H1 (cell line): ENCODE measurements around the gene NPM1. TPM values are rescaled to one million over a fixed set of nuclear protein-coding genes. Genes with fewer than 3 reads are reported as not detected.

Experiments used
- CTCF ChIA-PET: fragments of 300-600 bp; sonication (Branson Sonifier 250); formaldehyde crosslinking; loops from one replicate; lab custom pipeline; 2021; ENCODE audit not compliant: partially characterized antibody; lab: Charles Lee
- POLR2A ChIA-PET: fragments of 300-600 bp; sonication (Branson Sonifier 250); formaldehyde crosslinking; loops from one replicate; lab custom pipeline; 2021; ENCODE audit warnings: inconsistent platforms; ENCODE audit not compliant: partially characterized antibody; lab: Charles Lee
- DNase-seq, 2 experiments: peaks; one replicate each; pipeline versions ENCODE4 v3.0.0 to v3.0.0-alpha.2; 2010 to 2022; ENCODE audit warnings: low spot score in 2 of 2, low read depth in 1 of 2, mixed read lengths in 1 of 2
- FAIRE-seq: peaks from 2 replicates; lab custom pipeline; 2011; peaks lifted over from hg19 to GRCh38; lab: Jason Lieb, UNC
- H2AFZ ChIP-seq: 2 replicates; pipeline ENCODE4 v1.8.1; 2012; ENCODE audit warnings: low read length, inconsistent platforms
- H2AK5ac ChIP-seq: 2 replicates; pipeline ENCODE4 v1.6.1; 2013; ENCODE audit warnings: low read depth, low read length
- H2BK120ac ChIP-seq: replicated peaks from 2 replicates; pipeline ENCODE3; 2013; ENCODE audit warnings: low read depth, low read length, inconsistent platforms
- H2BK12ac ChIP-seq: 2 replicates; pipeline ENCODE4 v1.6.1; 2013; ENCODE audit warnings: low read depth, low read length
- H2BK15ac ChIP-seq: 2 replicates; pipeline ENCODE4 v1.6.1; 2013; ENCODE audit warnings: low read length
- H2BK20ac ChIP-seq: 2 replicates; pipeline ENCODE4 v1.6.1; 2013; ENCODE audit warnings: low read length
- H2BK5ac ChIP-seq: 2 replicates; pipeline ENCODE4 v1.6.1; 2013; ENCODE audit warnings: low read depth, low read length
- H3K14ac ChIP-seq: 2 replicates; pipeline ENCODE4 v1.6.1; 2013; ENCODE audit warnings: inconsistent platforms; ENCODE audit not compliant: insufficient read length
- H3K18ac ChIP-seq: 2 replicates; pipeline ENCODE4 v1.6.1; 2013; ENCODE audit warnings: low read length; ENCODE audit errors: extremely low read depth
- H3K23ac ChIP-seq: 2 replicates; pipeline ENCODE4 v1.6.1; 2013; ENCODE audit warnings: inconsistent platforms; ENCODE audit not compliant: insufficient read length
- H3K23me2 ChIP-seq: 2 replicates; pipeline ENCODE4 v1.6.1; 2013; ENCODE audit warnings: low read depth, low read length
- H3K27ac ChIP-seq: 2 replicates; pipeline ENCODE4 v1.6.1; 2011; ENCODE audit warnings: low read depth, low read length, inconsistent platforms
- H3K27me3 ChIP-seq, 4 experiments: replicated peaks in 1 of 4; 1 replicate in 1 of 4; 2 replicates in 3 of 4; pipeline versions ENCODE4 v1.6.1 to v1.8.1; 2011 to 2013; ENCODE audit warnings: low read length in 3 of 4, mild to moderate bottlenecking in 3 of 4, inconsistent platforms in 2 of 4, mixed read lengths in 2 of 4, moderate library complexity in 1 of 4; ENCODE audit not compliant: control insufficient read depth in 3 of 4, insufficient read depth in 3 of 4; ENCODE audit errors: extremely low read depth in 1 of 4
- H3K36me3 ChIP-seq, 4 experiments: 2 replicates each; pipeline versions ENCODE4 v1.6.1 to v1.8.1; 2011 to 2013; ENCODE audit warnings: mild to moderate bottlenecking in 4 of 4, low read length in 3 of 4, moderate library complexity in 2 of 4, control low read depth in 1 of 4, inconsistent platforms in 1 of 4; ENCODE audit not compliant: insufficient read depth in 4 of 4, control insufficient read depth in 2 of 4
- H3K4ac ChIP-seq: replicated peaks from 2 replicates; pipeline ENCODE3; 2013; ENCODE audit warnings: low read length, low read depth, mixed read lengths, inconsistent platforms; ENCODE audit not compliant: insufficient read length
- H3K4me1 ChIP-seq, 4 experiments: replicated peaks in 1 of 4; 1 replicate in 1 of 4; 2 replicates in 3 of 4; pipeline versions ENCODE4 v1.6.1 to v1.8.1; 2011 to 2013; ENCODE audit warnings: low read length in 3 of 4, inconsistent platforms in 2 of 4, mixed read lengths in 1 of 4; ENCODE audit not compliant: insufficient read depth in 4 of 4, control insufficient read depth in 3 of 4
- H3K4me2 ChIP-seq, 2 experiments: 2 replicates each; pipeline versions ENCODE4 v1.6.1 to v1.8.1; 2011 to 2013; ENCODE audit warnings: low read depth in 2 of 2, low read length in 2 of 2, control low read depth in 1 of 2, inconsistent platforms in 1 of 2, mild to moderate bottlenecking in 1 of 2; ENCODE audit not compliant: insufficient read depth in 1 of 2
- H3K4me3 ChIP-seq, 4 experiments: fragments of 200-600, 300-600 bp in 1 of 4; sonication (generic), shearing (Covaris generic), sonication (Bioruptor Twin) in 1 of 4; 2 replicates each; pipeline versions ENCODE4 v1.5.1 to v1.8.1; 2011 to 2016; ENCODE audit warnings: low read length in 4 of 4, low read depth in 3 of 4, control low read depth in 2 of 4, inconsistent platforms in 2 of 4, mild to moderate bottlenecking in 2 of 4, mixed read lengths in 1 of 4, moderate library complexity in 1 of 4; ENCODE audit not compliant: insufficient read depth in 2 of 4; ENCODE audit errors: extremely low read depth in 1 of 4
- H3K56ac ChIP-seq: replicated peaks from 2 replicates; pipeline ENCODE3; 2013; ENCODE audit warnings: low read depth, mild to moderate bottlenecking, mixed read lengths, low read length, inconsistent platforms; ENCODE audit not compliant: insufficient read length
- H3K79me1 ChIP-seq: 2 replicates; pipeline ENCODE4 v1.6.1; 2013; ENCODE audit warnings: low read depth, low read length, control low read depth
- H3K79me2 ChIP-seq, 2 experiments: 2 replicates each; pipeline versions ENCODE4 v1.6.1 to v1.8.1; 2012 to 2013; ENCODE audit warnings: low read length in 2 of 2, mild to moderate bottlenecking in 2 of 2, inconsistent platforms in 1 of 2; ENCODE audit not compliant: insufficient read depth in 2 of 2, control insufficient read depth in 1 of 2
- H3K9ac ChIP-seq, 4 experiments: replicated peaks in 1 of 4; 1 replicate in 1 of 4; 2 replicates in 3 of 4; pipeline versions ENCODE4 v1.6.1 to v1.8.1; 2011 to 2013; ENCODE audit warnings: low read depth in 3 of 4, low read length in 3 of 4, control low read depth in 2 of 4, mild to moderate bottlenecking in 2 of 4, moderate library complexity in 2 of 4, inconsistent platforms in 1 of 4; ENCODE audit errors: extremely low read depth in 1 of 4
- H3K9me3 ChIP-seq, 2 experiments: 2 replicates each; pipeline versions ENCODE4 v1.6.1 to v1.8.1; 2012 to 2013; ENCODE audit warnings: mild to moderate bottlenecking in 2 of 2, moderate library complexity in 2 of 2, control low read depth in 1 of 2, inconsistent platforms in 1 of 2, low read depth in 1 of 2, low read length in 1 of 2, mixed read lengths in 1 of 2; ENCODE audit not compliant: insufficient read depth in 2 of 2
- H4K20me1 ChIP-seq, 2 experiments: replicated peaks in 1 of 2; 2 replicates each; pipeline versions ENCODE3 to v1.8.1; 2011 to 2013; ENCODE audit warnings: inconsistent platforms in 2 of 2, low read length in 2 of 2, mild to moderate bottlenecking in 1 of 2; ENCODE audit not compliant: insufficient read depth in 2 of 2, control insufficient read depth in 1 of 2
- H4K5ac ChIP-seq: 2 replicates; pipeline ENCODE4 v1.6.1; 2013; ENCODE audit warnings: low read length, low read depth, mixed read lengths, inconsistent platforms; ENCODE audit not compliant: insufficient read length
- H4K8ac ChIP-seq: 2 replicates; pipeline ENCODE4 v1.8.0; 2013; ENCODE audit warnings: mild to moderate bottlenecking, moderate library complexity, low read length, inconsistent platforms; ENCODE audit not compliant: insufficient read depth; ENCODE audit errors: extremely low read depth
- H4K91ac ChIP-seq: replicated peaks from 2 replicates; pipeline ENCODE3; 2013; ENCODE audit warnings: low read length, mixed read lengths, inconsistent platforms; ENCODE audit not compliant: insufficient read length
- CREB1 ChIP-seq: IDR thresholded peaks from 2 replicates; pipeline ENCODE4 v1.6.1; 2012; ENCODE audit warnings: inconsistent platforms
- KDM5A ChIP-seq: fragments of 200-600 bp; IDR thresholded peaks from 2 replicates; pipeline ENCODE4 v1.7.1; 2012; ENCODE audit warnings: mild to moderate bottlenecking, low read length, inconsistent platforms, mixed read lengths
- SIN3A ChIP-seq, 2 experiments: IDR thresholded peaks in 1 of 2; conservative IDR thresholded peaks in 1 of 2; 2 replicates each; pipeline ENCODE4 v1.6.1; 2011 to 2012; ENCODE audit warnings: low read length in 2 of 2, improper control_type of control experiment in 1 of 2, low read depth in 1 of 2, mild to moderate bottlenecking in 1 of 2
- WGBS, 2 experiments: shearing (Covaris generic) in 1 of 2; methylation state at CpG; one replicate each; pipeline versions ENCODE4 v1.1.6 to v1.1.7; 2013 to 2015; ENCODE audit warnings: low lambda C conversion rate in 2 of 2, mixed read lengths in 2 of 2, inconsistent platforms in 1 of 2, low coverage in 1 of 2, missing lambda C conversion rate in 1 of 2; ENCODE audit not compliant: insufficient replicate concordance in 2 of 2, insufficient coverage in 1 of 2, insufficient read length in 1 of 2; ENCODE audit errors: extremely low coverage in 1 of 2, missing lambda C conversion rate in 1 of 2; 5-methylcytosine and 5-hydroxymethylcytosine counted together
- polyA plus RNA-seq, 7 experiments: library from polyadenylated mRNA; depleted of rRNA in 3 of 7; stranded (reverse) in 5 of 7; unstranded in 2 of 7; fragments of >200 nt in 5 of 7; fragments of 200-250 nt in 2 of 7; gene quantifications; 1 replicate in 5 of 7; 2 replicates in 1 of 7; 4 replicates in 1 of 7; pipeline versions ENCODE4 v1.2.1 to v1.2.3, GENCODE V29; 2011 to 2013; ENCODE audit warnings: missing spikeins in 2 of 7, mixed read lengths in 2 of 7
- total RNA-seq: library from RNA; stranded (reverse); fragmentation: NEBNext Ultra II Directional; extraction: Animal tissue kit (Norgen Biotek cat#: 25700); gene quantifications from 2 replicates; pipeline ENCODE4 v1.2.1, GENCODE V29; 2021
- TF ChIP-seq, protein P1 (sequence below): IDR thresholded peaks from 2 replicates; pipeline ENCODE4 v1.6.1; 2011; ENCODE audit warnings: low read depth, mild to moderate bottlenecking, low read length; ENCODE audit not compliant: insufficient read depth

The NPM1 gene
- total and polyA plus RNA-seq, 2 of the 8 experiments (the other 6 are each of a cell fraction or from before 2014, with no cell fraction given), result 2,182 to 4,042 TPM

DNA sequence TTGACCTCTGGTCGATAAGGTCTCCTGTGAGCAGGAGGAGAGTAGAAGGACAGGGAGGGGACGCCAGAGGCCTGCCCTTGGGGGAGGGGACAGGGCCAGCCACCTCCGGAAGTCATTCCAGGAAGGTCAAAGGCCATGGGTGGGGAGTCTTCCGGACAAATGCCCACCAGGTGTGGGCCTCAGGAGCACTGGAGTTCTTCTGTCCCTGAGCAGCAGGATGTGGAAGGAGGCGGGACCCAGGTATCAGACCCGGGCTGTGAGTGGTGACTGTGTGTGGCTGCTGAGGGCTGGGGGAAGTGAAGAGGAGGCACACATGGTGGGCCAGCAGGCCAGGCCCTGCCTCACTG, 45.7 kb downstream of the NPM1 start:
- no peak overlapping the region for H3K4me3 ChIP-seq
- no peak overlapping the region for H3K4ac ChIP-seq
- H3K27me3 ChIP-seq, result no peaks in the 10 kb centered on the region
- no peaks in the 10 kb centered on the region for H4K20me1 ChIP-seq
- no peak overlapping the region; the same call in 1 of the 2 replicates for H3K18ac ChIP-seq
- ChIA-PET POLR2A (no interaction called here), CTCF (interaction anchor here (0.9 to 6.3 kb wide), 4 partner anchors 9 to 51 kb away, joined by 3 to 56 read pairs (median 10); partner anchors contain the start of gene FGF18)
- H3K4me1 ChIP-seq, result peaks cover 0 to 19% (median 13%) of the 10 kb centered on the region in 4 experiments; a peak in 4 of 7 replicates
- no peak overlapping the region for H4K8ac ChIP-seq
- WGBS, 2 experiments, result 50% methylated on average over 6 of the region's 6 CpGs; no CpG with 5 or more reads in 1 of the 2 experiments
- no peak overlapping the region for H4K5ac ChIP-seq
- no peak for FAIRE-seq
- DNase-seq, result no peak
- H2BK20ac ChIP-seq, result peak overlapping the region; percentile 80; the same call in 1 of the 2 replicates
- no peaks in the 10 kb centered on the region for H3K79me1 ChIP-seq
- no peak overlapping the region for H2AFZ ChIP-seq
- no peak overlapping the region for H3K4me2 ChIP-seq
- no peak overlapping the region for H2AK5ac ChIP-seq
- H2BK12ac ChIP-seq, result no peak overlapping the region
- no peak overlapping the region for H3K23ac ChIP-seq
- no peak overlapping the region for H3K27ac ChIP-seq
- TF ChIP-seq, protein P1, sequence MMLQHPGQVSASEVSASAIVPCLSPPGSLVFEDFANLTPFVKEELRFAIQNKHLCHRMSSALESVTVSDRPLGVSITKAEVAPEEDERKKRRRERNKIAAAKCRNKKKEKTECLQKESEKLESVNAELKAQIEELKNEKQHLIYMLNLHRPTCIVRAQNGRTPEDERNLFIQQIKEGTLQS, result no peak
- TF ChIP-seq KDM5A (no peak), SIN3A (conservative IDR thresholded peaks at IDR 0.05 in 1 of 2, IDR thresholded peaks at IDR 0.05 in 1 of 2; ENCODE audit: low read depth in 1 of 2, low read length in 2 of 2) (no peak), CREB1 (no peak)
- H3K56ac ChIP-seq, result no peak overlapping the region
- no peaks in the 10 kb centered on the region; the same call in 1 of the 2 replicates for H3K23me2 ChIP-seq
- H3K36me3 ChIP-seq, result no peaks in the 10 kb centered on the region
- no peak overlapping the region for H3K14ac ChIP-seq
- no peak overlapping the region for H2BK120ac ChIP-seq
- no peak overlapping the region; the same call in 1 of the 2 replicates for H2BK15ac ChIP-seq
- H2BK5ac ChIP-seq, result peak overlapping the region; percentile 52; the same call in 1 of the 2 replicates
- H3K9ac ChIP-seq, result no peak overlapping the region
- peak overlapping the region; percentile 59 for H4K91ac ChIP-seq
- no peaks in the 10 kb centered on the region for H3K9me3 ChIP-seq
- no peaks in the 10 kb centered on the region for H3K79me2 ChIP-seq
